HG02973 (cell line): Measurements from ENCODE around the gene CHMP4A.

Experiments
- ATAC-seq: cut with Tn5 transposase; IDR thresholded peaks from one replicate; pipeline ENCODE4 v1.9.1; 2021; ENCODE audit warnings: moderate library complexity; ENCODE audit not compliant: unreplicated experiment

The CHMP4A gene

DNA sequence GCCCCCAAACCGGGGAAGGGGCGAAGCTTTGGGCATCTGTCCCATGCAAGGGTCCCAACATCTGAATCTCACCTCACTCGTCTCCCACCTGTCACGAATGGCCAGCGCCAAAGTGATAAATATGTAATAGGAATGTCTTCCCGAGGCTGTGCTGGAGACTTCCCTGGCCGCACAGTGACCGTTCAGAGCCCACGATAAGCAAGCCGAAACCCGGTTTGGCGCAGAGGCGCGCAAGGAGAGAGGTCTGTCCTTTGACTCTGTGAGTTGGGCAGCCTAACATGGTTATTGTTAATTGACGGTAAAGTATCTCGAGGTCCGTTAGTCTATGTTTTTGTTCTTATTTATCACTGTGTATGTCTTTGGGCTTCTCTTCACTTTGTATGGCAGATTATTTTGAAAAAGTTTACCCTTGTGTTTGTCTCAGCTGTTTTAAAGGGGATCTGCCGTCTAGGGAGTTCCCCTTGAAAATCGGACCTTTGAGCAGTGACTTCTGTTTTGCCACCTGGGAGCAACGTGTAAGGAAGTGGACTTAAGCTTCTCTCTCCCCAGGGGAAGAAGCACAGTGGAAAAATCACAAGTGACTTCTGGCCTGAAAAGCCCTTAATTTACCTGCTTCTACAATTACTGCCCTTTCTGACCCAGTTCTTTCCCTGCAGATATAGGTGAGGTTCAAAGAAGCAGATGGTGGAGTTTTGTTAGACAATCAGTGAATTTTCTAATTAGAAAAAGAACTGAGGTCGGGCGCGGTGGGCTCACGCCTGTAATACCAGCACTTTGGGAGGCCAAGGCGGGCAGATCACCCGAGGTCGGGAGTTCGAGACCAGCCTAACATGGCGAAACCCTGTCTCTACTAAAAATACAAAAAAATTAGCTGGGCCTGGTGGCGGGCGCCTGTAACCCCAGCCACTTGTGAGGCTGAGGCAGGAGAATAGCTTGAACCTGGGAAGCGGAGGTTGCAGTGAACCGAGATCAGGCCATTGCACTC is 16.9 kb downstream of the CHMP4A start:
- peak; percentile 9 for ATAC-seq

DNA sequence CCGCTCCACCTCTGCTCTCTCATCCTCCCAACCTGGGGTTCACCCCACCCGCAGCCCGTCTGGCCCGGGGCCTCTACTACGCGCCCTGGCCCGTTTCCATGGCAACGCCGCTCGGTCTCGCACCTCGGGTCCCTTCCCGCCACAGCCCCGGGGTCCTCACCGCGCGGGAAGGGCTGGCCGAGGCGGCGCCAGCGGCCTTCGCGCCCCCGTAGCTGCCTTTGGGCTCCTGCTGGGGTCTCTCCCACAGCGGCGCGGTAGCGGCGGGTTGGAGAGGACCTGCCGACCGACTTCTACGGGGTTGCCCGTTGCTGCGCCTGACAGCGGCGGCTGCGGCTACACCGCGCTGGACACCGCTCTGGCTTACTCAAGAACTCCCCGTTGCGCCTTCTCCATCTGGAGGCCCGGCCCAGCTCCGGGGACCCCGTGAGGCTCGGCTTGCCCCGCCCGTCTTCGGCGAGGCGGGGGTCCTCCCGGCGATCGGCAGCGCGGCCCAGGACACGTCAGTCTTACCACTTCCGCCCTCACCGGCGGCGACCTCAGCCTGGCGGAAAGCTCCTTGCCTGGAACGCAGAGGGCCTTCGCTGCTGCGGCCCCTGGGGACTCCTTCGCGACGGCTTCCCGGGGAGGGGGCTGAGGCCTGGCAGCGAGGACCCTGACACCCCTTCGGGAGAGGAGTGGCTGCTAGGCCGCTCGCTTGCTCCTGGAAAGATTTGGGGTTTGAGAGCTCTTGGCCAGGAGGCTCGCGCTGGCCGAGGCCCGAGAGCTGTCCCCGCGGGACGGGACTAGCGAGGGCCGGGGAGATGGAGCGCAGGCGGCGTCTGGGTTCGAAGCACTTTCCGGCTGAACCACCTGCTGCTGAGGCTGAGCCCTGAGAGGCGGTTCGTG is 17.9 kb downstream of the CHMP4A start, which contains the start of gene TM9SF1:
Gene TM9SF1 (minus strand): TSS at position 256 of the 885 bp plus-strand sequence. CDS start 422 bp downstream, outside the sequence.
- peak; percentile 67 for ATAC-seq

DNA sequence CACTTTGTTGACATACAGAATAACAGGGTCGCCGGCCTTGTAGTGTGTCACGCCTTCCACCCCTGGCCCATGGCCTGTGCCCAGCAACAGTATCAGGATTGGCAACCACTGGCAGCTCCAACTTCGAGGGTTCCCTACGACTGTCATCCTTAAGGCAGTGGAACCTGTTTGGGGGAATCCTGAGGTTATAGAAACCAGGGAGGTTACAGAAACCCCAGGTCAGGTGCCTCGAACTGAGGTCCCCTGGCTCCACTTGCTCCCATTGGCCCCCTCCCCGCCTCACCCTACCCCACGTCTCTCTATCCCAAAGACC is 18.5 kb downstream of the CHMP4A start:
- no peak for ATAC-seq

DNA sequence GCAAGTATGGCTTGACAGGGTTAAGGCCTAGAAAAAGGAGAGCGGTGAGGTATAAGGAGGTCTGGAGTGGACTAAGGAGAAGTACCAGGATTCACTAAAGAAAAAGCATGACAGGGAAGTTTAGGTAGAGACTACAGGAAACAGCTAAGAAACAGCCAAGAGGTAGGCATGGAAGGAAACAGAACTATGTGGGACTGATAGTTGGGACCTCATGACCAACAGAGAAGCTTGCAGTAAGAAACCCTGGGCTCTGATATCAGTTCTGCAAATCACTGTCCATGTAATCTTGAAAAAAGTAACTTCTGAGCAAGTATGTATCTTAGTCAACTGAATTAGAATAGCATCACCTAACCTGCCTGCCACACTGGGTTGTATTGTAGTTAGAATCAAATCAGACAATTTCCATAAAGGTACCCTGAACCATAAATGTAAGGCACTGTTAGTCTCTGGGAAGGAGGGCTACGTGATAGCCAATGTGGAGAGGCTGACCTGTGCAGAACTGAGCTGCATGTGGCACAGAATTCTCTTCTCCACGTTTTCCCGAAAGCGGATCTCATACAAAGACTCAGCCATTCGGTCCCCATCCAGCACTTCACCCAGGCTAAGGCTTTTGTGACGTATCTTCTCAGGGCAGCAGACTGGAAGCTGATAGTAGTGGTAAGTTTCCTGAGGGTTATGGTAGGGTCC is 19.0 kb downstream of the CHMP4A start:
- no peak for ATAC-seq

DNA sequence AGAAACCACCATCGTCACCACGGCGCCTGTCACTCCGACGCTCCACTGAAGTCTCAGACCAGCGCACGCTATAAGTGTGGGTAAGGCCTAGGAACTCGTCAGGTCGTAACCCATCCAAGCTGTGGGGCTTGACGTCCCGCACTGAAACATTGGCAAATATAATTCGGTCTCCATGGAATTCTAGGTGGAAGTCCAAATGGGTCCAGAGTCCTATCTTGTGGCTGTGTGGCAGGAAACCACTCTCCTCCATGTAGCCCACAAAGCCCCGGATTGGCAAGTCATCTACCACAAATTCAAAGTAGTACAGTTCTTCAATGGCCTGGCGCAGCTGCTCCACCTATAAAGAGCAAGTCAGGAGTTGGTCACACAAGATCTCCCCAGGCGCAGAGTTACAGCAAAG is 20.4 kb downstream of the CHMP4A start:
- ATAC-seq: no peak

DNA sequence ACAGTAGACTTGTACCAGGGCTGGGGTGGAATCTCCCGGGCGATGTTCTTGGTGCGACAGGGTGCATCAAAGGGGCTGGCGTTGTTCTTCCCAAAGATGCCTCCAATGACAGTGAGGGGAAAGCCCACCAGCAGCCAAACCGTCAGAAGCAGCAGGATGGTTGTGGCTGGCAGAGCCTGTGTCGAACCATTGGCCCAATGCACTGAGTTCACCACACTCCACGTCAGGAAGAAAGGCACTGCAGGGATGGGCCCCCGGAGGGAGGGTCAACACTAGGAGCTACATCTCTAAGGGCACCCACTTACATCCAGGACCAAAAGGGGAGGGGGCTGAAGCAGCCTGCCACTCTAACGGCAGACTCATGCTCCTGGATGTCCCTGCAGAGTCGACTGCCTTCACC is 22.9 kb downstream of the CHMP4A start:
- no peak for ATAC-seq

DNA sequence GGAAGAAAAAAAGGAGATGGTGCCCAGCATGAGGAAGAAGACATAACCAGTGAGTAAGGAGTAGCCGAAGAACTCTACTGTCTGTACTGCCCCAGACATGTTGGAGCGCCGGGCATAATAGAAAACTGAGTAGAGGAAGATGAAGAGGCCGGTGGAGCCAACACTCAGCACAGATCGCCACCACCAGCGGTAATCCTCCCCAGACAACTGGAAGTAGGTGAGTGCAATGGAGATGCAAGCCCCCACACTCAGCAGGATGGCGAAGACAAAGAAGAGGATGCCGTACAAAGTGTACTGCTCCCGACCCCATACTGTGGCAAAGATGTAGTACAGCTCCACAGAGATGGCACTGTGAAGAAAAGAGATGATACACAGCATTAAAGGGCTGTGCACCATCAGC is 23.8 kb downstream of the CHMP4A start:
- ATAC-seq: no peak

DNA sequence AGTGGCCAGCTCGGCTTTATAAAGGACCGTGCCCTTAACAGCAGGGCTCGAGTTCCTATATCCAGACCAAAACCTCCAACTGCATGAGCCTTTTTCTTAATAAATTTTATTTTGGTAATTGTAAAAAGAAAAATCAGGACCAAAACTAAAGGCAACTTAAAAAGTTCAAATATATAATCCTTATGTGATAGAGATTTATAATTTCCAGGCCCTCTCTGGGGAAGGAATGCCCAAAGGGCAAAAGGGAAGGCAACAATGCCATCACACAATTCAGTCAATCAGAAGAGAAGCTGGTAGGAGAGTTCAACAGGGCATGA is 24.3 kb downstream of the CHMP4A start:
- no peak for ATAC-seq

DNA sequence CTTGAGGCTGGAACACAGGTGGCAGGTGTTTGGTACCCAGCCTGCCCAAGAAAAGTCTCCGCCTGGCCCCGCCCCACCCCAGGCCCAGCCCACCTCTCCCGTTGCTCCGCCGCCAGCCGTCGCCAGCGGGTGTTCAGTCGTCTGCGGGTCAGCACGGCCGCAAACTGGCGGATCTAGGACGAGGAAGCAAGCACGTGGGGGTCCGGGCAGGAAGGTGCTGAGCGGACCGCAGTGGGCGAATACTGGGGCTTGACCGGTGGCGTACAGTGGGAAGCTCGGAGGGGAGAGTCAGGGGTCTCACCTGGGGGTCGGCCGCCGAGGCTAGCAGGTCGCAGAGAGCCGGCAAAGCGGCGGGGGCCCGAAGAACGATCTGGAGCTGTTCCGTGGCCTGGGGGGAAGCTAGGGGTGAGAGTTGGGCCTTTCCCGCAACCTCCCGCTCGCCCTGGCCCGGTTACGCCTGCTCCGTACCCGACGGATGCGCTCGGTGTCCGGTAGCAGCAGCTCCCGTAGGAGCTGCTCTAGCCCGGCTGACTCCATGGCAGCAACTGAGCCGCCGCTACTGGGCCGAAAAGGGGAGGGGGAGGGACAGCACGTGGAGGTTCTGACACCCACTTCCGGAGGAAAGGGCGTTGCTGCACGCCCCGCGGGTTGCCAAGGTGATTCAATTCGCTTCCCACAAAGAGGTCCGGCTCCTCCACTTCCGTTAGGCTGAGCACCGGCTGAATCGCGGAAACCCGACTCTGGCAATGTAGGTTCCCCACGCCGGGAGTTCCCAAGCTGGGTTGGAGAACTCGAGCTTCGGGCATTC is 24.8 kb downstream of the CHMP4A start, which contains the start of gene IPO4:
Gene IPO4 (minus strand): TSS at position 566 of the 808 bp plus-strand sequence. CDS start 29 bp downstream, at position 537.
- peak; percentile 69 for ATAC-seq

DNA sequence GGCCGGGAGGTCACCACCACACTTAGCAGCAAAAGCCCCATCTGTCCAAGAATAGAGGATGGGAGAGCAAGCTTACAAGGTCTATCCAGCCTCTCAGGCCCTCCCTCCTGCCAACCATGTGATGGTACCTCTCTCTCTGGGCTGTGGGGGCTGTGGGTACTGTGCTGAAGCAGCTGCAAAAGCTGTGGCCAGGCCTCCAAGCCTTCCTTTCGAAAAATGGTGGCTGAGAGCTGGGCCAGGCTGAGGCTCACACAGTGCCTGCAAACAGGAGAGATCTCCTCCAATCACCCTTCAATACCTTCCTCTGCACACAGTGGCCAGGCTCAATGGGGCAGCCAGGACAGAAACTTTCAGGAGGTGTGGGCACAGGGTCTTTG is 25.8 kb downstream of the CHMP4A start:
- no peak for ATAC-seq

DNA sequence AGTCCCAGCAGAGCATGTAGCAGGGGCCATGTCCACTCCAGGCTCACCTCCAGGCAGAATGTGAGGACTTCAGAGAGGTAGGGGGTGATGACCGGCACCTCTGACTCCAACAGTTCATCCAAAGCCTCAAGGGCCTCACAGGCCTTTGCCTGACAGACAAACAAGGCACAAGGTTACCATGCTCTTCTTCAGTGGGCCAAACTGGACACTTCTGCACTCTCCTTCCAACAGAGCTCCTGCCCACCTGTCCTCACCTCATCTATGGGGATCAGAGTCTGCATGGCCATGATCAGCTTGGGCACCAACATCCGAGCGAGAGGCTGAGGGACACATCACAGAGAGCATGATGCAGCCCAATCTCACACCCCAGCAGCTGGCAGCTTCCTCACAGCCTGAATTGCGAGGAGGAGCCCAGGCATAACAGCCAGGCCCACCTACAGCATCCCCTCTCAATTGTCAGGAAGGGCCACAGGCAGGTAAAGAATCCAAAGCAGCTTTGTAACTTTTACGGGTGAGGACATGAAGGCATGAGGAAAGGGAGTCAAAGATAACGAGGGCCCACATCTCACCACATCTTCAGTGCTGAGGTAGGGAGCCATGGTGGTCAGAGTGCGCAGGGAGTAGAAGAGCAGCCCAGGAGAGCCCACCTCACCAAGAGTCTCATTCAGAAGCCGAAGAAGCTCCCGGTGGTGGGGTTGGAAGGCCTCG is 26.3 kb downstream of the CHMP4A start:
- ATAC-seq: no peak

DNA sequence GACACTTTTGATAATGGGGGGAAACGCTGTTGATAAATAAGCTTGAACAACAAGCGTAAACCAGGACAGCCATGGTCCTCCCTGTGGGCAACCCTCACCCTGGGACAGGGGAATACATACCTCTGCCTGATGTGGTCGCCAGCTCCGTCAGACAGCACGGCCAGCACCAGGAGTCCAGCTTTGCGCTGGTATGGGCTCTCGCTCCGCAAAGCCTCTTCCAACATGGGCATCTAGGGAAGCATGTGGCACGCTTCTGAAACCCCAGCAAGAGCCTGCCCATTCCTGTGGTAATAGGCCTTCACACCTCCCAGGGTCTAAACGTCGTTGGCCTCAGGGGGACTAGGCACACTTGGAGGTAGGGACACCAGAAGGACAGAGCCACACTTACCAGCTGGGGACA is 27.5 kb downstream of the CHMP4A start:
- no peak for ATAC-seq

DNA sequence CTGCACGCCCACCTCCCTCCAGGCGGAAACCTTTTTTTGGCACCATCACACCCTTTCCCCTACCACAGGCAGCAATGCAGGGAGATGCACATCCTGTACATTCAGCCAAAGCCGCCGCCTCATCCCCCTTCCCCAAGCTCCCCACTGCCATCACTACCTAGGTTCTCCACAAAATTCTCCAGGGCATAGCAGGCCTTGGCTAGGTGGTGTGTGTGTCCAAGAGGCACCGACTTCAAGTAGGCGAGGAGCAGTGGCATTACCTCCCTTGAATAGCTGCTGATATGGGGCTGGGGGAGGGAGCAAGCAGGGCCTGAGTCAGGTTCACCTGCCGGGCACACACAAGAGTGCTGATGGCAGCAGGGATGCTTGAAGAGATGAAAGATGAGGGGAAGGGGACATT is 28.3 kb downstream of the CHMP4A start:
- no peak for ATAC-seq

DNA sequence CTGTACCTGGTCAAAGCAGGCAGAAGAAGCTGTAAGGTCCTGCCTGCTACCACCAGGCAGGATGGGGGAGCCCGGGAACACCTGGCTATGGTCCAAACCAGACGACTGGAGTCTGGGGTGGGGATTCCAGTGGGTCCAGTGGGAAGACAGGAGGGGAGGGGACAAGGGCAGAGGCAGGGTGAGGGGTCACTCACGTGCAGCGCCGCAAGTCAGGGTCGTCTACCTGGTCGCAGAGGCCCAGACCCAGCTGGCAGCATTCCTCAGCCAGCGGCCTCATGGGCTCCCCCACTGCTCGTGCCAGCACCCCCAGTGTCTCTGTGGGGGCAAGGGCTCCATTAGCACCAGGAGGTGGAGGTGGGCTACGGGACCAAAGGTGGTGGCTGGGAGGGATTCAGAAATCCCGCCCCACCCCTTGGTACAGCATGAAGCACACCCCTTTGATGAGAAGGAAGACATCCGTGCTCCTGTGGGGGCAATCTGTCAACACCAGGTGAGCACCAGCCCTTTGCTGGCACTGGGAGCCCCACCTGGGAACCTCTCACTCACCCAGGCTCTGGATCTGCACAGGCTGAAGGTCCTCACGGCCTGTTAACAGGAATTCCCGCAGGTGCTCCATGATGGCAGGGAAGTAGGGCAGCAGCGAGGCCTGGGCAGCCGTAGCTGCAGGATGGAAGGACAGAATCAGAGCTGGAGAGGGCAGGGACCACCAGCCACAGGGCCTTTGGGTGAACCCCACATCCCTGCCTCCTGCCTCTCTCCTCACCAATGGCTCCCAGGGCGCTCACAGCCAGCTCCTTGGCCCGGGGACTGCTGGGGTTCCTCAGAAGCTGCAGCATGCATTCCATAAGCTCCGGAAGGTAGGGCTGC is 29.0 kb downstream of the CHMP4A start:
- no peak for ATAC-seq

DNA sequence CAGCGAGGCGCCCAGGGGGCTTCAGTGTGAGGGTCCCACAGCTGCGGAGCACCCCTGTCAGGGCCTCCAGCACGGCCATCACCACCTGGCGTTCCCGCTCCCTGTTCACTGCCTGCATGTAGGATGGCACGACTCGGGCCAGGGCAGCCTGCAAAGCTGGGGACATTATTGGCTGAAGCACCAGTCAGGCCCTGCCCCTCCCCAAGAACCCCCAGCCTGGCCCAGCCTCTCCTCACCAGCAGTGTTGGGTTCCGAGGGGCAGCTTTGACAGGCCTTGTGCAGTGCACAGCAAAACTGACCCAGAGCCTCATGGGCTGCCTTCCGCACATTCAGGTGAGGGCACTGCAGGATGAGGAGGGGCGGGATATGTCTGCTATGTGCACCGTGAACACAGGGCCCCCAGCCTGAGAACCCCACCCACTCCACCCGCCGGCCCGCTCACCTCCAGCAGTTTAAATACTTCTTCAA is 30.2 kb downstream of the CHMP4A start:
- no peak for ATAC-seq

DNA sequence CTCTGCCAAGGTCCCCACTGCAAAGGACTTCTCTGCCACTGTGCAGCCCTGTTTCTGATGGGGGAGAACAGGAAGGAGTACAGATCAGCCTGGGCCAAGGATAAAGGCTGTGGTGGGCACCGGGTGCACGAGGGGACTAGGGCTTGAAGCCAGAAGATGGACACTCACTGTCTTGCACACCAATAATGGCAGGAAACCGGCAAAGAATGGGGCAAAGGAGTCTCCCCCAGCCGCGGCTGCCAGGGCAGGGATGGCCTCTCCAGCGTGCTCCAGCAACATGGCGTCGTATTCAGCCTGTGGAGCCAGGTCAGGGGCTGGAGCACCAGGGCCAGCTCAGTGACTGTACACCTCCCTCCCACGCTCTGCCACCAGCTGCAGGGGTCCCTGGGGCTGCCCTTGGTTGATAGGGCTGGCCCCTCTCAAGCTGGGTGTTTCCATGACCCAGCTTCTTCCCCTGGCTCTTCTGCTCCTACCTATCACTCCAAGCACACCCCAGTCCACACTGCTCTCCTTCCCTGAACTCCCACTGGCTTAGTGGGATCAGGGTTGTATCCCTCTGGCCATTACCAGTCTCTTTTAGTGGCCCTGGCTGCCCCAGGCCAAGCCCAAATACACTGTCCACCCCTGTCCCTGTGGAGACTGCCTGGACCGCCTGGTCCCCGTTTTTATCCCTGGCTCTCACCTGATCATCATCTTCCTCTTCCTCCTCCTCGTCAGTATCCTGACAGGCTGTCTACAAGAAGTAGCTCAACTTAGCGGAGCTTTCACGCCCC is 31.0 kb downstream of the CHMP4A start:
- ATAC-seq: no peak

DNA sequence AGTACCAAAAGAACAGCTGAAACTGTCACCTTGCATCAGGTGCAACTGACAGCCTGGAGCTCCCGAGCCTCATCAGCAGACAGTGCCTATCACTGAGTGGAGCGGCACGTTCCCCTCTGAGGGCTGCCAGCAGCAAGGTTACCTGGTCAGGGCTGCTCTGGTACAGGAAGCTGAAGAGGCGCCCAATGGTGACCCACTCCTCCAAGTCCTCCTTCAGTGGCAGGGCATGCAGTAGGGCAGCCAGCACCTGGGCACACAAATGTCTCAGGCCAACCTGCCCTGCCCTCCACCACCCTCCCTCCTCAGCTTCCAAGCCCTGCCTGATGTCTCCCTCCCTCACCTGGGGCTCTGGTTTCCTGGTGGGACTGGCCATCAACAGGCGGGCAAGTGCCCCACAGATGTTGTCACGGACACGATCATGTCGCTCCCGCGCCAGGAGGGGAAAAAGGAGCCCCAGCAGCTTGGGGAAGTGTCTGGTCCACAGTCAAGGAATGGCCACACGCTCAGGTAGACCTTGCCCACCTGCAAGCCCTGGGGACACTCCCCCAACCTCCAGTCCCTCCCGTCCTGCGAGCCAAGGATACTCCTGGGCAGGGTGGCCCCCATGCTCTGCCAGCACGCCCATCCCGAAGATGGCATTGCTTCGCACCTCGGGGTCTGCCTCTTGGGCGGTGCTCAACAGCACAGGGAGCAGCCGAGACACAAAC is 31.8 kb downstream of the CHMP4A start:
- no peak for ATAC-seq
